OCI-LY7 (cell line): Measurements from ENCODE around the gene LRRC23.

ENCODE experiments used
- EZH2phosphoT487 ChIP-seq: fragments of 200-600 bp; sonication (generic); IDR thresholded peaks from 2 replicates; pipeline ENCODE4 v1.6.1; 2018; ENCODE audit warnings: low read depth, borderline replicate concordance, mild to moderate bottlenecking, mixed run types, antibody characterized with exemption, low read length, moderate library complexity, mixed read lengths
- TF ChIP-seq, protein P1 (sequence below): fragments of 200-600 bp; sonication (generic); conservative IDR thresholded peaks from 2 replicates; pipeline ENCODE4 v1.5.1; 2014; ENCODE audit warnings: mild to moderate bottlenecking, antibody characterized with exemption, low read length, moderate library complexity, mixed read lengths

DNA sequence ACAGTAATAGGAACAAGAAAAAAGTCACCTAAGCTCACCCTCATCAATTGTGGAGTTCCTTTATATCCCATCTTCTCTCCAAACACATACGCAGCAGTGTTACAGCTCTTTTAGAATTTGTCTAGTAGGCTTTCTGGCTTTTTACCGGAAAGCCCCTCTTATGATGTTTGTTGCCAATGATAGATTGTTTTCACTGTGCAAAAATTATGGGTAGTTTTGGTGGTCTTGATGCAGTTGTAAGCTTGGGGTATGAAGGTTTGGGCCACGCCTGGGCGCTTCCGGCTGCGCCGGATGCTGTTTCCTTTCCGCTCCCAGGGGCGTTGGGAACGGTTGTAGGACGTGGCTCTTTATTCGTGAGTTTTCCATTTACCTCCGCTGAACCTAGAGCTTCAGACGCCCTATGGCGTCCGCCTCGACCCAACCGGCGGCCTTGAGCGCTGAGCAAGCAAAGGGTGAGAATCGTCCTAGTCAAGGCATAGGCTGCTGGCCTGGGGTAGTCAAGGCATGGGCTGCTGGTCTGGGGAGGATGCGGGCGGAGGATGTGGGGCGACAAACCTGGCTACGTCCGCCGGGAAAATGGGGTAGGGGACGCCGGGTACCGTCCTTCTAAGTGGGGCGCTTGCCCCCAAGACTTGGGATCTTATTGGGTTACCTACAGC, 39.2 kb downstream of the LRRC23 start, which contains the start of the genes C12orf57 and RNU7-1:
- TF ChIP-seq, protein P1, sequence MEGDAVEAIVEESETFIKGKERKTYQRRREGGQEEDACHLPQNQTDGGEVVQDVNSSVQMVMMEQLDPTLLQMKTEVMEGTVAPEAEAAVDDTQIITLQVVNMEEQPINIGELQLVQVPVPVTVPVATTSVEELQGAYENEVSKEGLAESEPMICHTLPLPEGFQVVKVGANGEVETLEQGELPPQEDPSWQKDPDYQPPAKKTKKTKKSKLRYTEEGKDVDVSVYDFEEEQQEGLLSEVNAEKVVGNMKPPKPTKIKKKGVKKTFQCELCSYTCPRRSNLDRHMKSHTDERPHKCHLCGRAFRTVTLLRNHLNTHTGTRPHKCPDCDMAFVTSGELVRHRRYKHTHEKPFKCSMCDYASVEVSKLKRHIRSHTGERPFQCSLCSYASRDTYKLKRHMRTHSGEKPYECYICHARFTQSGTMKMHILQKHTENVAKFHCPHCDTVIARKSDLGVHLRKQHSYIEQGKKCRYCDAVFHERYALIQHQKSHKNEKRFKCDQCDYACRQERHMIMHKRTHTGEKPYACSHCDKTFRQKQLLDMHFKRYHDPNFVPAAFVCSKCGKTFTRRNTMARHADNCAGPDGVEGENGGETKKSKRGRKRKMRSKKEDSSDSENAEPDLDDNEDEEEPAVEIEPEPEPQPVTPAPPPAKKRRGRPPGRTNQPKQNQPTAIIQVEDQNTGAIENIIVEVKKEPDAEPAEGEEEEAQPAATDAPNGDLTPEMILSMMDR: no peak
- no peak for TF ChIP-seq EZH2phosphoT487
